HepG2 (cell line): Measurements from ENCODE around the gene PDE2A. TPM values are rescaled to one million over a fixed set of nuclear protein-coding genes. Genes with fewer than 3 reads are reported as not detected.

Source experiments
- ATAC-seq: fragments of 200-7000 bp; cut with Tn5 transposase; 3 replicates; pipeline ENCODE4 v1.9.1; 2020; ENCODE audit warnings: mild to moderate bottlenecking, moderate library complexity
- BruUV-seq: library from RNA; stranded (reverse); fragments of 400-500 nt; replicated peaks from 2 replicates; lab custom pipeline; 2021; lab: Mats Ljungman, UMichigan
- CTCF ChIA-PET: fragments of 300-600 bp; formaldehyde crosslinking; extraction: SDS; loops from one replicate; lab custom pipeline; 2021; ENCODE audit warnings: low total read pairs, inconsistent platforms, low intra/inter-chr PET ratio; lab: Yijun Ruan, JAX
- POLR2A ChIA-PET: fragments of 350-600 bp; sonication (Branson Sonifier 250); formaldehyde crosslinking; loops from one replicate; lab custom pipeline; 2020; ENCODE audit warnings: antibody characterized with exemption, inconsistent platforms; lab: Yijun Ruan, JAX
- DNase-seq: peaks from one replicate; pipeline ENCODE4 v3.0.0-alpha.2; 2015; ENCODE audit warnings: low spot score
- FAIRE-seq: peaks from 3 replicates; lab custom pipeline; 2011; peaks lifted over from hg19 to GRCh38; lab: Jason Lieb, UNC
- H2AFZ ChIP-seq: one replicate; pipeline ENCODE4 v1.6.1; 2011; ENCODE audit warnings: low read length, inconsistent platforms
- H3K27ac ChIP-seq: fragments of 300-600 bp; 3 replicates; pipeline ENCODE4 v1.8.0; 2011; ENCODE audit warnings: mixed run types, mild to moderate bottlenecking, mixed read lengths, low read length, inconsistent platforms; ENCODE audit not compliant: insufficient read depth; ENCODE audit errors: extremely low read length
- H3K27me3 ChIP-seq, 2 experiments: fragments of 200-600 bp in 1 of 2; 2 replicates in 1 of 2; 3 replicates in 1 of 2; pipeline versions ENCODE4 v1.6.0 to v1.8.0; 2011; ENCODE audit warnings: low read length in 2 of 2, mild to moderate bottlenecking in 2 of 2, moderate library complexity in 2 of 2, inconsistent platforms in 1 of 2; ENCODE audit not compliant: insufficient read depth in 2 of 2, control insufficient read depth in 1 of 2
- H3K36me3 ChIP-seq, 2 experiments: fragments of 200-600 bp in 1 of 2; replicated peaks in 1 of 2; 2 replicates in 1 of 2; 3 replicates in 1 of 2; pipeline versions ENCODE4 v1.5.1 to v1.8.0; 2011; ENCODE audit warnings: low read length in 2 of 2, inconsistent platforms in 1 of 2; ENCODE audit not compliant: insufficient read depth in 2 of 2, control insufficient read depth in 1 of 2
- H3K4me1 ChIP-seq: 2 replicates; pipeline ENCODE4 v1.5.1; 2012; ENCODE audit warnings: low read length, inconsistent platforms; ENCODE audit not compliant: insufficient read depth
- H3K4me2 ChIP-seq: 2 replicates; pipeline ENCODE4 v1.6.0; 2011; ENCODE audit warnings: low read depth, low read length, inconsistent platforms
- H3K4me3 ChIP-seq, 3 experiments: fragments of 200-600 bp in 1 of 3; sonication (generic), shearing (Covaris generic) in 1 of 3; replicated peaks in 1 of 3; 2 replicates each; pipeline ENCODE4 v1.5.1; 2011 to 2016; ENCODE audit warnings: low read length in 3 of 3, inconsistent platforms in 2 of 3, low read depth in 2 of 3, mild to moderate bottlenecking in 2 of 3, control low read depth in 1 of 3, mixed read lengths in 1 of 3; ENCODE audit not compliant: insufficient read depth in 1 of 3
- H3K79me2 ChIP-seq: one replicate; pipeline ENCODE4 v1.6.1; 2011; ENCODE audit warnings: low read length, inconsistent platforms; ENCODE audit not compliant: insufficient read depth
- H3K9ac ChIP-seq: 2 replicates; pipeline ENCODE4 v1.6.0; 2011; ENCODE audit warnings: mild to moderate bottlenecking, low read depth, low read length, inconsistent platforms; ENCODE audit not compliant: insufficient read depth
- H3K9me3 ChIP-seq: 2 replicates; pipeline ENCODE4 v1.5.1; 2012; ENCODE audit warnings: mild to moderate bottlenecking, low read length
- H4K20me1 ChIP-seq: 2 replicates; pipeline ENCODE4 v1.6.0; 2011; ENCODE audit warnings: inconsistent platforms, mild to moderate bottlenecking, low read length, moderate library complexity; ENCODE audit not compliant: insufficient read depth
- CAMTA2 ChIP-seq: sonication (generic); formaldehyde crosslinking; IDR thresholded peaks from 2 replicates; pipeline ENCODE4 v1.4.0; 2020; ENCODE audit warnings: mild to moderate bottlenecking, missing genetic modification reagents, borderline replicate concordance
- KAT2B ChIP-seq: fragments of 150-350 bp; IDR thresholded peaks from 2 replicates; pipeline ENCODE4 v1.6.1; 2014; ENCODE audit warnings: low read depth, low read length, borderline replicate concordance
- KAT8 ChIP-seq: IDR thresholded peaks from 2 replicates; pipeline ENCODE4 v1.6.1; 2016; ENCODE audit warnings: missing genetic modification reagents, missing compliant biosample characterization
- KLF9 ChIP-seq: IDR thresholded peaks from 2 replicates; pipeline ENCODE4 v1.6.1; 2016; ENCODE audit warnings: low read depth
- MTA1 ChIP-seq: sonication (generic); formaldehyde crosslinking; IDR thresholded peaks from 2 replicates; pipeline ENCODE4 v1.4.0; 2020; ENCODE audit warnings: missing genetic modification reagents, mild to moderate bottlenecking, borderline replicate concordance
- NR3C1 ChIP-seq: sonication (generic); formaldehyde crosslinking; IDR thresholded peaks from 2 replicates; pipeline ENCODE4 v1.4.0; 2020; ENCODE audit warnings: missing genetic modification reagents
- NRL ChIP-seq: sonication (generic); formaldehyde crosslinking; IDR thresholded peaks from 2 replicates; pipeline ENCODE4 v1.5.0; 2020; ENCODE audit warnings: missing genetic modification reagents, mild to moderate bottlenecking, moderate library complexity, borderline replicate concordance
- PITX1 ChIP-seq: sonication (generic); formaldehyde crosslinking; IDR thresholded peaks from 2 replicates; pipeline ENCODE4 v1.5.1; 2020; ENCODE audit warnings: mild to moderate bottlenecking, missing genetic modification reagents
- SIX4 ChIP-seq: sonication (generic); formaldehyde crosslinking; IDR thresholded peaks from 2 replicates; pipeline ENCODE4 v1.4.0; 2020; ENCODE audit warnings: missing genetic modification reagents
- SMARCC2 ChIP-seq: fragments of 450-650 bp; IDR thresholded peaks from 2 replicates; pipeline ENCODE4 v1.6.1; 2017; ENCODE audit warnings: antibody characterized with exemption, mild to moderate bottlenecking
- SRSF1 ChIP-seq: fragments of 200-400 bp; formaldehyde crosslinking; optimal IDR thresholded peaks from 2 replicates; pipeline ENCODE3; 2017; ENCODE audit warnings: mild to moderate bottlenecking, low read depth, low read length, moderate library complexity
- TIGD3 ChIP-seq: sonication (generic); formaldehyde crosslinking; IDR thresholded peaks from 2 replicates; pipeline ENCODE4 v1.5.1; 2020; ENCODE audit warnings: mild to moderate bottlenecking, missing genetic modification reagents, borderline replicate concordance
- USF2 ChIP-seq, 2 experiments: sonication (generic) in 1 of 2; formaldehyde crosslinking in 1 of 2; IDR thresholded peaks; 2 replicates each; pipeline versions ENCODE4 v1.5.1 to v1.6.1; 2011 to 2020; ENCODE audit warnings: borderline replicate concordance in 1 of 2, low read depth in 1 of 2, low read length in 1 of 2, mild to moderate bottlenecking in 1 of 2, missing genetic modification reagents in 1 of 2, moderate library complexity in 1 of 2
- ZEB1 ChIP-seq: IDR thresholded peaks from 2 replicates; pipeline ENCODE4 v1.6.1; 2012; ENCODE audit warnings: mild to moderate bottlenecking, low read depth, inconsistent platforms; ENCODE audit not compliant: insufficient replicate concordance
- ZFP62 ChIP-seq: sonication (generic); formaldehyde crosslinking; IDR thresholded peaks from 2 replicates; pipeline ENCODE4 v1.4.0; 2020; ENCODE audit warnings: missing genetic modification reagents
- ZNF3 ChIP-seq: IDR thresholded peaks from 2 replicates; pipeline ENCODE4 v1.7.0; 2017; ENCODE audit warnings: inconsistent platforms
- WGBS: methylation state at CpG from one replicate; pipeline ENCODE4 v1.1.6; 2017; ENCODE audit warnings: low lambda C conversion rate; 5-methylcytosine and 5-hydroxymethylcytosine counted together
- in situ Hi-C: cut with HindIII; loops from 2 replicates; pipeline ENCODE4 v1.10.0; 2017; ENCODE audit warnings: low pct_unique_long_range_greater_than_20kb; ENCODE audit not compliant: extremely low pct_ligation_motif_present
- intact Hi-C: fragments of 100-400 bp; cut with micrococcal nuclease; formaldehyde crosslinking; loops from one replicate; pipeline ENCODE4 v1.10.0; 2022; ENCODE audit not compliant: unreplicated experiment
- polyA plus RNA-seq, 8 experiments: library from polyadenylated mRNA; depleted of rRNA in 3 of 8; stranded (reverse) in 7 of 8; unstranded in 1 of 8; fragments of >200 nt; fragmentation: Illumina TruSeq in 4 of 8; extraction: Trizol in 4 of 8; gene quantifications; 2 replicates each; pipeline versions ENCODE4 v1.2.1 to v1.2.3, GENCODE V29; 2011 to 2016; ENCODE audit warnings: low read depth in 4 of 8, missing spikeins in 1 of 8, mixed read lengths in 1 of 8; ENCODE audit not compliant: insufficient read depth in 1 of 8
- total RNA-seq, 5 experiments: library from RNA; depleted of rRNA; stranded (reverse); fragments of >200 nt; fragmentation: Illumina TruSeq; extraction: Trizol; gene quantifications; 2 replicates each; pipeline ENCODE4 v1.2.3, GENCODE V29; 2016; ENCODE audit warnings: low read depth in 1 of 5

PDE2A gene
- total and polyA plus RNA-seq, 2 of the 13 experiments (the other 11 are each of a cell fraction or from before 2014, with no cell fraction given) = 3.1 TPM; not detected in 1

DNA sequence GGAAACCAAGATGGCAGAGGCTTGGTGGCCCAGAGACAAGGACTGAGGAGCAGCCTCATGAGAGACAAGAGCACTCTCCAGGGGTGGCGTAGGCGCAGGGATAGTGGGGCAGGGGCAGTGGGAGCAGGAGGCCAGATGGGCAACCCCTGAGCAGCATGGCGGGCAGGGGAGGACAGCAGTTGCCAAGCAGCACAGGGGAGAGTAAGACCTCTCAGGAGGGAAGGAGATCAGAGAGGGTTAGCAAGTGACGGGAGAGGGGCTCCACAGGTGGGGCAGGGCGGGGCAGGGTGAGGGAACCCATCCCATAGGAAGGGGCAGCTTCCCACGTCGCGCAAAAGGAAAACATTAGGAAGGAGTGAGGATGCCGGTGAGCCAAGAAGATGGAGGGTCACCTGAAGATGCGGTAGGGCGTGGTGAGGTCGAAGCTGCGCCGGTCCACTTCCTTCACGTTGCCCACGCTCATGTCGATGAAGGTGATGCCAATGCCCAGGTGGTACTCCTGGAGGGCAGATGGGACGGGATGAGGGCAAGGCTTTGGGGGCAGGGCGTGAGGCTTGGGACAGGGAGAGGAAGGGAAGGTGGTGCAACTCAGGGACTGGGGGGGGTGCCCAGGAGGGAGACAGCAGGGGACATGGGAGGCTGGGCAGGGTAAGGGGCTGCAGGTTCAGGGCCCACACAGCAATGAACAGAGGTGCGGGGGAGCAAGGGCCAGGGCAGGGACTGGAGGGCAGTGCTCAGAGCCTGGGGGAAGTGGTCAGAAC lies 35.4 kb upstream of the PDE2A start (continued):
- TF ChIP-seq SMARCC2 = no peak

DNA sequence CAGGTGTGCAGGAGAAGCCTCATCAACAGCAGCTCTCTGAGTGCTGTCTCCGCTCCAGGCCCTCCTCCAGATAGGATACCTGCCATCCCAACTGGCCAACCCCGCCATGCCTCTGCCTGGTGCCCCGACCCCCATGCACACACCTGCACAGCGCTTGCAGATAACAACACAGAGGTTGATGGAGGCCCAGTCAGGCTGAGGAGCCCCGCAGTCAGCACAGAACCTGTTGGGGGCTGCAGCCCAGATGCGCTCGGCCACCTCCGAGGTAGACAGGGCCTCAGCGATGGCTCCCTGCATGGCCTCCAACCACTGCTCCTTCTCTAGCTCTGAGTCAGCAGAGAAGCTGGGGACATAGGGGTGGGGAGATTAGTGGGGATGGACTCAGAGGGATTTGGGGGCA lies 32.8 kb upstream of the PDE2A start:
- H3K9ac ChIP-seq = no peak overlapping the region
- BruUV-seq = no TSS peak
- ChIA-PET POLR2A (no interaction called here), CTCF (no interaction called here)
- H3K4me1 ChIP-seq = no peaks in the 10 kb centered on the region
- no peaks in the 10 kb centered on the region for H3K79me2 ChIP-seq
- H3K4me3 ChIP-seq = no peak overlapping the region
- no peak overlapping the region for H3K27ac ChIP-seq
- ATAC-seq (no peak), FAIRE-seq (no peak)
- H4K20me1 ChIP-seq = no peaks in the 10 kb centered on the region
- 100% methylated on average over 6 of the region's 9 CpGs for WGBS
- no peak overlapping the region for H2AFZ ChIP-seq
- intact Hi-C loops = no loop called here
- TF ChIP-seq NRL (no peak), NR3C1 (CRISPR knock-in tag) (no peak), KAT8 (CRISPR knock-in tag) (no peak), ZNF3 (CRISPR knock-in tag) (no peak), CAMTA2 (CRISPR knock-in tag) (no peak), SRSF1 (no peak), MTA1 (CRISPR knock-in tag) (no peak), TIGD3 (CRISPR knock-in tag) (no peak), ZEB1 (no peak), SIX4 (CRISPR knock-in tag) (no peak), USF2 (IDR thresholded peaks at IDR 0.05; ENCODE audit: low read depth, low read length) (no peak), USF2 (CRISPR knock-in tag; IDR thresholded peaks at IDR 0.05; ENCODE audit: borderline replicate concordance) (no peak), KLF9 (CRISPR knock-in tag) (no peak), ZFP62 (CRISPR knock-in tag) (no peak), KAT2B (no peak), PITX1 (CRISPR knock-in tag) (no peak)
- TF ChIP-seq, all 625 proteins: peak for 0
- H3K4me2 ChIP-seq = no peak overlapping the region
- in situ Hi-C loops = no loop called here
- H3K36me3 ChIP-seq = peaks cover 52 to 86% of the 10 kb centered on the region in 2 experiments
- DNase-seq = no peak
- no peaks in the 10 kb centered on the region for H3K27me3 ChIP-seq
- no peaks in the 10 kb centered on the region for H3K9me3 ChIP-seq
